Stomach smooth muscle (tissue), 2 donors: ENCODE measurements around the gene NRXN3.

Source experiments
- H3K27ac ChIP-seq: one replicate; pipeline ENCODE4 v1.7.0; 2013; ENCODE audit warnings: mild to moderate bottlenecking, low read length, inconsistent platforms
- H3K27me3 ChIP-seq, 2 donors: one replicate each; pipeline ENCODE4 v1.7.0; 2013; ENCODE audit warnings: low read length in 2 of 2; ENCODE audit not compliant: insufficient read depth in 2 of 2, control insufficient read depth in 1 of 2
- H3K36me3 ChIP-seq, 2 donors: one replicate each; pipeline ENCODE4 v1.7.0; 2013; ENCODE audit warnings: low read length in 2 of 2; ENCODE audit not compliant: control insufficient read depth in 2 of 2, insufficient read depth in 2 of 2
- H3K4me1 ChIP-seq: one replicate; pipeline ENCODE4 v1.7.0; 2013; ENCODE audit warnings: low read length; ENCODE audit not compliant: control insufficient read depth, insufficient read depth
- H3K4me3 ChIP-seq, 2 donors: one replicate each; pipeline ENCODE4 v1.7.0; 2013; ENCODE audit warnings: low read length in 2 of 2
- H3K9ac ChIP-seq, 2 donors: one replicate each; pipeline ENCODE4 v1.7.0; 2013; ENCODE audit warnings: low read length in 2 of 2, mild to moderate bottlenecking in 1 of 2
- H3K9me3 ChIP-seq, 2 donors: one replicate each; pipeline ENCODE4 v1.7.0; 2013; ENCODE audit warnings: low read length in 2 of 2; ENCODE audit not compliant: control insufficient read depth in 2 of 2
- donor health status: healthy.
- donor health status: Pancreatic carcinoma.

The NRXN3 gene

DNA sequence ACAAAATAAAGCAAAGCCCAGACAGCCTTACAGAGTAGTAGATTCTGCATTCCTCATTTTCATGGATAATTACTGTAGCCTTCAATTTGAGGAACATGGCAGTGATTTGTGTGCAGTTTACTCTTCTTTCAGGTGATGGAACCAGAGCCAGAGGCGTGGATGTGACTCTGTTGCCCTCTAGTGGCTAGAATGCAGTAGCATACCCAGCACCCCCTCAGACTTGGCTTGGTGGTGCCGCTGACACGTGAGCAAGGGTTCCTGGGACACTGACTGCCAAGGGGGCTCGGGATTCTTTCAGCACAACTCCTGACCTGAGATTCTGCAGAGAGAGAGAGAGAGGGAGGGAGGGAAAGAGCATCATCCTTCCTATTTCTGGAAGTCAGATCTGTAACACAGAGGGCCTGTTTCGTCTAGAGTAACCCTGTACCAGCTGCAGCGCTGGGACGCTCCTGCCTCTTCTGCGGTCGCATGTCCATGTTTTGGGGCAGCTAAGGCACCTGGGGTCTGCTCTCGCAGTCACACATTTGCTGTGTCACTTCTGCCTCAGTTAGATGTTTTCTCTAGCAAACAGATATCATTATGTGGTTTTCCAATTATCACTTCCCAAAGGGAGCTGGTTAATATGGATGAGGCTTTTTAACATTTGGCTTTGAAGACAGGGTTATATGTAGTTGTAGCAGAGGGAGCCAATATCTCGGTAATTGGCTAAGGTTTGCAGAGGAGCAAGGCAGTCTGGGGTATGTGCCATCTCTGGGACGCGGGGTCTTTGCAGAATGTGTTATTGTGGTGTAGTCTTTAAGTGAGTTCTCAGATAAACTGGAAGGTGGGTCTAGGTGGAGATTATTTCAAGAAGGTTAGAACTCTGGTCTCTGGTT is 428.1 kb downstream of the NRXN3 start:
- H3K36me3 ChIP-seq = no peaks in the 10 kb centered on the region
- no peak overlapping the region for H3K4me3 ChIP-seq
- no peak overlapping the region for H3K27ac ChIP-seq
- H3K4me1 ChIP-seq = no peaks in the 10 kb centered on the region
- H3K27me3 ChIP-seq = no peaks in the 10 kb centered on the region
- no peaks in the 10 kb centered on the region for H3K9me3 ChIP-seq
- no peak overlapping the region for H3K9ac ChIP-seq

DNA sequence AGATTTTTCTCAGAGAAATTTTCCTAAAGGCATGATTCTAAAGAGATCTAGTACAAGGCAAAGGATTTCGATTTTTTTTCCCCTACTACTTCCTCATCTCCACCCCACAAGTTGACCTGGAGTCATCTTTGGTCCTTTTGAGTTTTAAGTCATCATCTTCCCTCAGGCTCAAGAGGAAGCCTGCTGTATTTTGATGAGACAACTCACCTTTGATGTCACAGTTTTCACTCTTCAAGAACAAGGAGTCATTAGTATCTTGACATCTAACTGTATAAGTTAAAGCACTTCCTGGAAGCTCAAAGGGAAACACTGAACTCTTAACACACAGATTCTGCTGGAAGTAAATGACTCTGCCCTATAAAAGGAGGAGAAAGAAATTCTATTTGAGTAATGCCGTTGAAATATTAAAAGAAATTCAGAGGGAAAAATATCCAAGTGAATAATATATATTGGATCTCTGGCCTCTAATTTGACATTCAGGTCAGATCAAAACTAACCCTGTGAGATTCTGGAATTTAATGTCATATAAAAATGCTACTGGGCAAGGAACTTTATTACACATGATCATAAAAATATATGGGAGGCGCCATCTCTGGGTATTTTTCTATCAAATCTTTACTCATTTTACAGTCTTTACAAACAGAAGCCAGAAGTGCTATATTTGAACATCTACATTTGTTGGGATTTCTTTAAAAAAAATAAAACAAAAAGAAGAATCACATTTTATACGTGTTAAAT is 435.0 kb downstream of the NRXN3 start:
- Histone ChIP-seq H3K4me1 (no peaks in the 10 kb centered on the region), H3K27me3 (peaks cover 0 to 2% of the 10 kb centered on the region in 2 donors), H3K4me3 (no peak overlapping the region), H3K9me3 (no peaks in the 10 kb centered on the region), H3K36me3 (no peaks in the 10 kb centered on the region), H3K9ac (no peak overlapping the region), H3K27ac (no peak overlapping the region)

DNA sequence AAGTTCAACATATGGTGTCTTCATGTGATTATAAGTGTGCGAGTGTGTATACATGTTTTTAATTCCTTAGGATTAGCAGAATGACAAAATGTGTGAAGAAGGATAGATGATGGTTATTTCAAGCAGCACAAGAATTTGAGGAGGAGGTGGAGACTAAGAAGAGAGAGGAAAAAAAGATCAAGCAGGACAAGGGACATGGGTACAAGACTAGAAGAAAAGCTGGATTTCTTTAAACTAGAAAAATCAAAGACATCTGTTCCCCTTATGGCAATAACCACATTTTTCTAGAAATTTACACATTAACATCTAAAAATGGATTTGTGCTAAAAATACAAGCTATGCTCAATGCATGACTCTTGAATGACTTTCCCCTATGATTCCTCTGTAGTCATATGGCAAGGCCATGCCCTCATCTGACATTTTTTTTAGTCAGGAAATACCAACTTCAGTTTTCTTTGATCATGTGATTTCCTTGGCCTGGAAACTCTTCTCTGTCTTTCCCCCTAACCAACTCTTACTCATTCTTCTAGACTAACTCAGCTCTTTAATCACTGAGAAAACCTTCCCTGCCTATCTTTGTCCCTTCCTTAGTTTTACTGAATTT is 435.8 kb downstream of the NRXN3 start:
- peaks cover 0 to 2% of the 10 kb centered on the region in 2 donors for H3K27me3 ChIP-seq
- H3K9ac ChIP-seq = no peak overlapping the region
- H3K36me3 ChIP-seq = no peaks in the 10 kb centered on the region
- no peaks in the 10 kb centered on the region for H3K4me1 ChIP-seq
- no peaks in the 10 kb centered on the region for H3K9me3 ChIP-seq
- H3K4me3 ChIP-seq = no peak overlapping the region
- H3K27ac ChIP-seq = no peak overlapping the region

DNA sequence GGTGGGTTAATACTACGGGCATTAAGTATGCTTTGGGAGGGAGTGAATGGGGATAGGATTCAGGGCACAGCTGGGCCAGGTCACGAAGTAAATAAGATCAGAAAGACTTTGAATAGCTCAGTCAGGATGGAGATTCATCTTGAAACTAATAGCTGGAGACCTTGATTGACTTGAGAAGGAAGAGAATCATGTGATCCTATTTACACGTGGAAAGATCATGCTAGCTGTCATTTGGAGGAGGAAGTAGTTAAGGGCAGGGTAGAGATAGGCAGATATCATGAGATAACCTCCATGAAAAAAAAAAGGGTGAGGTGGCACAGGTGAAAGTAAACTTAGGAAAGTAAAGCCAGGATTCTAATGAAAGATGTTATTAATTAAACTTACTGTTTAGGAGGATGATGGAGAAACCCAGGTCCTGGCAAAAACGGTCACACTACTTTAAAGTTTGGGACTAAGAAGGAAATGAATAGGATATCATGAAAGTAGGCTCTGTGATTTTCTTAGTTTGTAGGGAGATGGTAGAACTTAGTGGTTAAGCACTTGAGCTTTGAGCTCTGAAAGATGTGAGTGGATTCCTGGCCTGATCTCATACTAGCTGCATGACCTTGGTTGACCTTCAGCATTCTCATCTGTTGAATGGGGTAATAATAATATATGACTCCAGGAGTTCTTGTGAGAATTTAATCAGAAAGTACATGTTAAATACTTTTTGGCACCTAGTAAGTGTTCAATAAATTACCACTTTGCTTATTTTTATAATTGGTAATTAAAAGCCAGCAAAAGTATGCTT is 439.0 kb downstream of the NRXN3 start:
- Histone ChIP-seq H3K9ac (no peak overlapping the region), H3K27me3 (peaks cover 0 to 2% of the 10 kb centered on the region in 2 donors), H3K36me3 (no peaks in the 10 kb centered on the region), H3K9me3 (no peaks in the 10 kb centered on the region), H3K4me3 (no peak overlapping the region), H3K27ac (no peak overlapping the region), H3K4me1 (no peaks in the 10 kb centered on the region)

GRCh38 chr14:78610994-78611393 is 440.8 kb downstream of the NRXN3 start:
- Histone ChIP-seq H3K27me3 (peaks cover 0 to 2% of the 10 kb centered on the region in 2 donors), H3K4me1 (no peaks in the 10 kb centered on the region), H3K36me3 (no peaks in the 10 kb centered on the region), H3K27ac (no peak overlapping the region), H3K9me3 (no peaks in the 10 kb centered on the region), H3K4me3 (no peak overlapping the region), H3K9ac (no peak overlapping the region)

- Histone ChIP-seq H3K9ac (no peak overlapping the region), H3K9me3 (no peaks in the 10 kb centered on the region), H3K27me3 (peaks cover 0 to 2% of the 10 kb centered on the region in 2 donors), H3K27ac (no peak overlapping the region), H3K4me3 (no peak overlapping the region), H3K36me3 (no peaks in the 10 kb centered on the region), H3K4me1 (no peaks in the 10 kb centered on the region)
Observed at GRCh38 chr14:78611796-78612571, 441.8 kb downstream of the NRXN3 start.

DNA sequence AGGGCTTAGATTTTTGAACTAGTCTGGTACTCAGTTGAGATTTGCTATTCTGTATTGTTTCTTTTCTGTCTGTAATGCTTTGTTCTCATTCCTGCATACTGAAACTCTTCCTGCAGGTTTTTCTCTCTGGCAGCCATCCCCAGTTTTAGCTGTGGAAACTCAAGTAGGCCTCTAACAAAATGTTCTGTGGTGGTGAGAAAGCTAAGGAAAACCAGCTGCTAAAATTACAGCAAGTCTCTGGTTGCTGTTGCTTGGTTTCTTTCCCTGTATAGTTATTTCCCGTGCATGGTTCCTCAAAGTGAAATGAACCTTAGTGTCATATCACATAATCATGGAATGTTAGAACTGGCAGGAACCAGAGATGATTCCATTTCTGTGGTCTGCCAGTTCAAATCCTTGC is 442.5 kb downstream of the NRXN3 start:
- peaks cover 0 to 2% of the 10 kb centered on the region in 2 donors for H3K27me3 ChIP-seq
- H3K36me3 ChIP-seq = no peaks in the 10 kb centered on the region
- H3K9me3 ChIP-seq = no peaks in the 10 kb centered on the region
- no peak overlapping the region for H3K27ac ChIP-seq
- H3K4me3 ChIP-seq = no peak overlapping the region
- H3K9ac ChIP-seq = no peak overlapping the region
- H3K4me1 ChIP-seq = no peaks in the 10 kb centered on the region

GRCh38 chr14:78614593-78614992 is 444.4 kb downstream of the NRXN3 start:
- H3K4me3 ChIP-seq = no peak overlapping the region
- H3K36me3 ChIP-seq = no peaks in the 10 kb centered on the region
- H3K4me1 ChIP-seq = no peaks in the 10 kb centered on the region
- no peaks in the 10 kb centered on the region for H3K9me3 ChIP-seq
- H3K9ac ChIP-seq = no peak overlapping the region
- H3K27me3 ChIP-seq = no peaks in the 10 kb centered on the region
- H3K27ac ChIP-seq = no peak overlapping the region

DNA sequence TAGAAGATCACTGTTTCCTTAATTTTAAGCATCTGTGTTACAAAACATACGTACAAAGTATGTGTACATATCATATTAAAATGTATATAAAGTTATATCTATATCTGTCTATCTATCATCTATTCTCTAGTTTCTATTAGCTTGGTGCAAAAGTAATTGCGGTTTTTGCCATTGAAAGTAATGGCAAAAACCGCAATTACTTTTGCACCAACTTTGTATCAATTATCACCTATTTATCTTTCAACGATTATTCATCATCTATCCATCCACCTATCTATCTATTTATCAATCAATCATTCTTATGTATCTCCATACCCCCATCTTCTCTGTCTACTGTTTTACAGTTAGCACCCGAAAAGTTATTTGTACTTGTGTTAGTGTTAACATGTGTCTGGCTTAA is 447.6 kb downstream of the NRXN3 start:
- H3K4me1 ChIP-seq = no peaks in the 10 kb centered on the region
- no peaks in the 10 kb centered on the region for H3K36me3 ChIP-seq
- H3K27ac ChIP-seq = no peak overlapping the region
- no peak overlapping the region for H3K9ac ChIP-seq
- H3K27me3 ChIP-seq = no peaks in the 10 kb centered on the region
- no peaks in the 10 kb centered on the region for H3K9me3 ChIP-seq
- H3K4me3 ChIP-seq = no peak overlapping the region

DNA sequence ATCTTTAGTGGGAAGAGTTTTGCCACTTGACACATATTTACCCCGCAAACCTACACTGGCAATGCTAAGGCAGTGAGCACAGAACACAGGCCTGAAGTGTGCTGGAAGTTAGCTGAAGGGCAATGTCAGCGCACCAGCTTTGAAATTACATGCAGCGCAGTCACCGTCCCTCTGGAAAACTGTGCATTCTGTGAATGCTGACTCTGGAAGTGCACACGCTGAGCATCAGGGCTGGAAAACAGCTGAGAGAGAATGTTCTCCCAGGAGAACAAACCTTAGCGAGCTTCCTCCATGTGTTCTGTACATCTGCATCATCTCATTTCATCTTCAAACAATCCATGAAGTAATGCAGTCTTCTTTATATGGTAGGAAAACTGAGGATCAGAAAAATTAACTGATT is 448.2 kb downstream of the NRXN3 start:
- H3K9me3 ChIP-seq = no peaks in the 10 kb centered on the region
- no peaks in the 10 kb centered on the region for H3K36me3 ChIP-seq
- H3K4me1 ChIP-seq = no peaks in the 10 kb centered on the region
- no peak overlapping the region for H3K9ac ChIP-seq
- H3K4me3 ChIP-seq = no peak overlapping the region
- no peaks in the 10 kb centered on the region for H3K27me3 ChIP-seq
- no peak overlapping the region for H3K27ac ChIP-seq
